ENCODE measurements around the gene DAB2IP. TPM values are rescaled to one million over a fixed set of nuclear protein-coding genes. Genes with fewer than 3 reads are reported as not detected.

DAB2IP gene
- 10.3 and 41.1 TPM in 2 replicates for total RNA-seq

DNA sequence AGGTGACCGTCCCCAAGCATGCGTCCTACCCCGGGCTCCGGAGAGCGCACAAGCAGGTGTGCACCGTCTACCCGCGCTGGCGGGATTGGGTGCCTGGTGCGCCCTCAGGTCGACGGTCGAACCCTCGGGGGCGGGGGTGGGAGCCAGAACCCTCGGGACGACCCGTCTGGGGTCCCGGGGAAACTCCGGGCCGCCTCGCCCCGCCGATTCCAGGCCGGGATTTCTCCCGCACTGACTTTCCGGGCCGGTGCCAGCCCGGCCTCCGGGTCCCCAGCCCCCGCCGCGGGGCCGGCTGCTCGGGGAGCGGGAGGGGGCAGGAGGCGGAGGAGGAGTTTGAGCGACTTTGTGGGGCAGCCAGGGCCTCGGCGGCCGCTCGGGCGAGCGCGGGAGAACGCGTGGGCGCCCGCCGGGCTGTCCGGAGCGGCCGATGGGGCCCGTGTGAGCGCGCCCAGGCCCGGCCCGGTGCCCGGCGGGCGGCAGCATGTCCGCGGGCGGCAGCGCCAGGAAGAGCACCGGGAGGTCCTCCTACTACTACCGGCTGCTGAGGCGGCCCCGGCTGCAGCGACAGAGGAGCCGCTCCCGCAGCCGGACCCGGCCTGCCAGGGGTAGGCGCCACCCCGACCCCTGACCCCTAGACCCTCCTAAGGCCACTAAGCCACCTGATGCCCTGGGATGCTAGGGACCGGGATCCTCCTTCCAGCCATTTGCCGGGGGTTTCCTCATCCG lies at the start of gene DAB2IP:
Gene DAB2IP (plus strand): TSS at position 340 of the 726 bp plus-strand sequence. CDS start 142 bp downstream, at position 482.

Other genes with a start within 250 kb of the DAB2IP start
- gene GGTA1, start 151.8 kb upstream of the DAB2IP start, total RNA-seq = under 0.01 and 0.14 TPM in 2 replicates

Data from nasal cavity respiratory epithelium epithelial cell of viscerocranial mucosa (primary cell).